ENCODE results near the gene GPR176.

Gene GPR176

GRCh38 chr15:39788800-39789565 is 131.1 kb downstream of the GPR176 start:
- no peak overlapping the region for H3K4me3 ChIP-seq
- H3K27ac ChIP-seq, result peak overlapping the region in 1 of 21 experiments; percentile 3

GRCh38 chr15:39788108-39788507 is 132.0 kb downstream of the GPR176 start:
- Histone ChIP-seq H3K27ac (peak overlapping the region in 2 of 21 experiments; percentile 3 to 32), H3K4me3 (no peak overlapping the region)

GRCh38 chr15:39787479-39787878 is 132.6 kb downstream of the GPR176 start:
- H3K27ac ChIP-seq, result no peak overlapping the region
- H3K4me3 ChIP-seq, result no peak overlapping the region

GRCh38 chr15:39786447-39787056 is 133.5 kb downstream of the GPR176 start:
- H3K4me3 ChIP-seq, result no peak overlapping the region
- H3K27ac ChIP-seq, result peak overlapping the region in 1 of 21 experiments; percentile 26

- H3K4me3 ChIP-seq, result no peak overlapping the region
- peak overlapping the region in 2 of 21 experiments; percentile 19 to 26 for H3K27ac ChIP-seq
These were observed 134.2 kb downstream of the GPR176 start for GRCh38 chr15:39785841-39786240.

- no peak overlapping the region for H3K4me3 ChIP-seq
- peak overlapping the region in 1 of 21 experiments; percentile 10 for H3K27ac ChIP-seq
These were observed 134.9 kb downstream of the GPR176 start for GRCh38 chr15:39785139-39785538.

- no peak overlapping the region for H3K4me3 ChIP-seq
- peak overlapping the region in 1 of 21 experiments; percentile 10 for H3K27ac ChIP-seq
These were observed 135.4 kb downstream of the GPR176 start for GRCh38 chr15:39784638-39785037.

- Histone ChIP-seq H3K27ac (peak overlapping the region in 3 of 21 experiments; percentile 10 to 76 (median 73)), H3K4me3 (no peak overlapping the region)
These were observed 135.9 kb downstream of the GPR176 start for GRCh38 chr15:39784125-39784524.

- peak overlapping the region; percentile 51 to 84 (median 63) for H3K4me3 ChIP-seq
- peak overlapping the region in 19 of 21 experiments; percentile 50 to 85 (median 71) for H3K27ac ChIP-seq
These were observed 136.7 kb downstream of the GPR176 start for GRCh38 chr15:39783244-39783820.

GRCh38 chr15:39782441-39783138 is 137.5 kb downstream of the GPR176 start, which contains the start of gene FSIP1:
TSS of gene FSIP1 (minus strand) at chr15:39782841. CDS start at chr15:39776524, 6,317 bp downstream.
- Histone ChIP-seq H3K4me3 (peak within 1 kb of the TSS; percentile 51 to 84 (median 63)), H3K27ac (peak within 1 kb of the TSS in 19 of 21 experiments; percentile 50 to 85 (median 71))

GRCh38 chr15:39781967-39782302 is 138.1 kb downstream of the GPR176 start:
- Histone ChIP-seq H3K4me3 (peak overlapping the region; percentile 51 to 84 (median 63)), H3K27ac (peak overlapping the region in 10 of 21 experiments; percentile 3 to 85 (median 68))

- no peak overlapping the region for H3K27ac ChIP-seq
- H3K4me3 ChIP-seq, result peak overlapping the region in 1 of 7 experiments; percentile 57
These were observed 138.7 kb downstream of the GPR176 start for GRCh38 chr15:39781147-39781966.

- Histone ChIP-seq H3K4me3 (no peak overlapping the region), H3K27ac (no peak overlapping the region)
These were observed 142.0 kb downstream of the GPR176 start for GRCh38 chr15:39778021-39778420.

GRCh38 chr15:39777496-39777895 is 142.6 kb downstream of the GPR176 start:
- Histone ChIP-seq H3K4me3 (no peak overlapping the region), H3K27ac (no peak overlapping the region)

- Histone ChIP-seq H3K27ac (no peak overlapping the region), H3K4me3 (no peak overlapping the region)
These were observed 144.0 kb downstream of the GPR176 start for GRCh38 chr15:39776068-39776467.

- no peak overlapping the region for H3K27ac ChIP-seq
- H3K4me3 ChIP-seq, result no peak overlapping the region
These were observed 145.3 kb downstream of the GPR176 start for GRCh38 chr15:39774688-39775267.

GRCh38 chr15:39770748-39771689 is 149.0 kb downstream of the GPR176 start:
- Histone ChIP-seq H3K4me3 (no peak overlapping the region), H3K27ac (peak overlapping the region in 16 of 21 experiments; percentile 13 to 74 (median 43))

- Histone ChIP-seq H3K4me3 (no peak overlapping the region), H3K27ac (no peak overlapping the region)
These were observed 152.1 kb downstream of the GPR176 start for GRCh38 chr15:39767921-39768320.
